ENCODE results near the gene RAB25.

RAB25 gene

GRCh38 chr1:156108664-156109241, 47.8 kb downstream of the RAB25 start:
- no peak for TF ChIP-seq CTCF (IDR thresholded peaks at IDR 0.05; ENCODE audit: borderline replicate concordance, insufficient read depth, low read depth, low read length)
- H3K4me3 ChIP-seq (ENCODE audit: low read depth, low read length) = no peak overlapping the region

GRCh38 chr1:156110252-156110651, 49.3 kb downstream of the RAB25 start:
- no peak for TF ChIP-seq CTCF (IDR thresholded peaks at IDR 0.05; ENCODE audit: borderline replicate concordance, insufficient read depth, low read depth, low read length)
- H3K4me3 ChIP-seq (ENCODE audit: low read depth, low read length) = no peak overlapping the region

- TF ChIP-seq CTCF (IDR thresholded peaks at IDR 0.05; ENCODE audit: borderline replicate concordance, insufficient read depth, low read depth, low read length) = no peak
- no peak overlapping the region for H3K4me3 ChIP-seq (ENCODE audit: low read depth, low read length)
Measured at GRCh38 chr1:156111355-156111962, 50.5 kb downstream of the RAB25 start.

- no peak overlapping the region for H3K4me3 ChIP-seq (ENCODE audit: low read depth, low read length)
- no peak for TF ChIP-seq CTCF (IDR thresholded peaks at IDR 0.05; ENCODE audit: borderline replicate concordance, insufficient read depth, low read depth, low read length)
Measured at GRCh38 chr1:156112276-156113137, 51.5 kb downstream of the RAB25 start.

GRCh38 chr1:156113282-156113950, 52.5 kb downstream of the RAB25 start:
- TF ChIP-seq CTCF (IDR thresholded peaks at IDR 0.05; ENCODE audit: borderline replicate concordance, insufficient read depth, low read depth, low read length) = no peak
- H3K4me3 ChIP-seq (ENCODE audit: low read depth, low read length) = no peak overlapping the region

- peak within 1 kb of the TSS; percentile 83 for H3K4me3 ChIP-seq (ENCODE audit: low read depth, low read length)
- TF ChIP-seq CTCF (IDR thresholded peaks at IDR 0.05; ENCODE audit: borderline replicate concordance, insufficient read depth, low read depth, low read length) = no peak
Measured at GRCh38 chr1:156114101-156114918, 53.4 kb downstream of the RAB25 start, which contains the start of gene LMNA. LMNA (plus strand) TSS chr1:156114711; CDS start chr1:156114919, 208 bp downstream.
